HL-60/S4 treated with retinoic acid at 250 ng/mL for 4 days and 3 days (cell line): Measurements from ENCODE around the gene VARS2.
"Not testable (repeated sequence)": the region's sequence is repeated elsewhere in the genome, so short reads cannot be mapped to it uniquely, and the experiment has no call there.

ENCODE experiments used
- in situ Hi-C: fragments of 300-500 bp; cut with MboI; formaldehyde crosslinking; loops from 2 replicates; pipeline ENCODE4 v1.7.0; 2022; ENCODE audit warnings: low sequenced_read_pairs

VARS2 gene

DNA sequence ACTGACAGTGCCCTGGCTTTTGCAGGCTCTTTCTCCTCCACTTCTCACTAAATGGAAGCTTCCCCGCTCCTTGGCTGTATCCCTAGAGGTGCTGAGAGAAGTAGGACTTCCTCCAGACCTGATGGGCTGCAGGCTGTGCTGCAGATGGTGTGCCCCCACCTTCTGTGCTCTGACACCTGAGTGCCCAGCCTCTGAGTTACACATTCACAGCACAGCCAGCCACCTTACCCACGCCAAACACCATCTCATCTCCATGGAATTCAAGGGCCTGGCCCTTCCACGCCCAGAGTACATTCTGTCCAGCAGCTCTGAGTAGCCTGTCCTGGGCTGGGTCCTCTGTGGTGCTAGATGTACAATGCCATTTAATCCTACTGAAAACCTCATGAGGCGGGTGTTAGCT, 12.6 kb downstream of the VARS2 start:
- in situ Hi-C loops = no loop called here

DNA sequence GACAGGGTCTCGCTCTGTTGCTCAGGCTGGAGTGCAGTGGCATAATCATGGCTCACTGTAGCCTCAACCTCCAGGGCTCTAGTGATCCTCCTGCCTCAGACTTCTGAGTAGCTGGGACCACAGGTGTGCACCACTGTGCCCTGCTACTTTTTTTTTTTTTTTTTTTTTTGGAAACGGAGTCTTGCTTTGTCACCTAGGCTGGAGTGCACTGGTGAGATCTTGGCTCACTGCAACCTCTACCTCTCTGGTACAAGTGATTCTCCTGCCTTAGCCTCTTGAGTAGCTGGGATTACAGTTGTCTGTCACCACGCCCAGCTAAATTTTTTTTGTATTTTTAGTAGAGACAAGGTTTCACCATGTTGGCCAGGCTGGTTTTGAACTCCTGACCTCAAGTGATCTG, 13.0 kb downstream of the VARS2 start:
- in situ Hi-C loops = not testable (repeated sequence)

DNA sequence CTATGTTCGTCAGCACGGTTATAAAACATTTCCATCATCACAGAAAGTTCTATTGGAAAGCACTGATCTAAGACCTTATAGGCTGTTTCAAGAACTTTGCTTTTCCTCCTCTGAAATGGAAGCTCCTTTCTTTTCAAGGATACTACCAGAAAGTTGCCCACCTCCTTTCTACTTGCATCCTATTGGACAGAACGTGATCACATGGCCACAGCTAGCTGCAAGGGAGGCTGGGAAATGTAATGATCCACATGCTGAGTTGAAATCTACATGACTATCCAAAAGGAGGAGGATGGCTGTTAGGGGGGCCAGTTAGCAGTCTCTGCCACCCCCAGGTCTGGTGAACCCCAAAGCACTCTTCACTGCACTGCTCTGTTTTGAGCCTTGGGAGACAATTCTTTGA, 14.6 kb downstream of the VARS2 start:
- in situ Hi-C loops = no loop called here

DNA sequence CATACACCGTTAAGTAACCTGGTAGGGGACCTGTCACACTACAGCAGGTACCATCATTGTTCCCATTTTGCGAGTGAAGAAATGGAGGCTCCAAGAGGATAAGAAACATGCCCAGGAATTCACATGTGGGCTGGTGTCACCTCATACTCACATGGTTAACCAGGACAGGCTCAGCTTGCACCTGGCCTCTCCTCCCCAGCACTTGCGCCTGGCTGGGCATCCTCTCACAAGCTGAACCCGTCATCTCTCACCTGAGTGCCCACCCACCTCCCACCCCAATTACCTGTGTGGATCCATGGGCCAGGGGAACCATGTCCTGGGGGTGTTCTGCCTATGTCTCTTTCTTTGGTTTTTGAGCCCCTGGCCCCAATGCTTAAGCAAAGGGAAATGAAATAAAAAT, 16.5 kb downstream of the VARS2 start:
- in situ Hi-C loops = no loop called here

DNA sequence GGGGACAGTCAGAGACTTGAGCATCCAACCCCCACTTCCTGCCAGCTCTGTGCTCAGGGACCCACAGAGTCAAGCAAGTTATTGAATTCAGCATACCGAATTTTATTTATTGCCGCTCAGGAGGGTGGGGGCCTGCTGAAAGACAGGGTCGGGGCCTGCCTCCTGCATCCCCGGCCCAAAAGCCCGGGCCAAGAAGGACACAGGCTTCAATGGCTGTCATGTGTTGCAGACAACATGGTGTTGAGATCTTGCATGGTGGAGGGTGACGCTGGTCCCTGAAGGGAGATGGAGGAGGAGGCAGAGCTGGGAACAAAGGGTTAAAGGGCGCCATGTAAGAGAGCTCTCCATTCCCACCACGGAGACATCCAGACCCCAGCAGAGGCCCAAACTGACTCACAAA, 17.2 kb downstream of the VARS2 start:
- in situ Hi-C loops = no loop called here

DNA sequence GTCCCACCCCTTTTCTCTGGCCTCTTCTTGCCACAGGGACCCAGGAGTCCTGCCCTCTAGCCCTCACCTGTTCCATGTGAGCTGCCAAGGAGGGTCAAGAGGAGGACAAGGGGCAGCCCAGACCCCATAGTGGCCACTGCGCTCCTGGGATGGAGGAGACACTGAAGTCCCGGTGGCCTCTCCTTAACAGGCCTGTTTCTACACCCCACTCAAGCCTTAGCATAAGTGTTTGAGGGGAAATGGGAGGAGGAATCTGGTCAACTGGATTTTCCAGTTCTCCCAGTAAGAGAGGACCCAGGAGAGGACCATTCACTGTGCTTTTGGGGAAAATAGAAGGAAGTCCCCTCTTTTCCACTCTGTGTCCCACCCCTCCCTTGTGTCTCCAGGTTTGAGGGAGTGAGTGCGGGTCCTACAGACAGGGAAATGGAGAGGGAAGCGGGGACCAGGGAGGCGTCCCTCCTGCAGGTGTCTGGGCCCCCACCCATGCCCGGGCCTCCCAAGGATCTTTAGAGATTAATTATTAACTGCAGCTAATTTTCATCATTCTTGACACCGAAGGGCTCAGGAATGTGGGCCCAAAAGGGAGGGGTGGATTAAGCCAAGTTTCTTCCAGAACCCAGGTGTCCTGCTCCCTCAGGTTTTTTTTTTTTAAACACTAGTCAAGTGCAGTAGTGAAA, 18.1 kb downstream of the VARS2 start, which contains the start of gene SFTA2:
Gene SFTA2 (minus strand): TSS at position 202 of the 677 bp plus-strand sequence. CDS start 74 bp downstream, at position 128.
- in situ Hi-C loops = no loop called here

DNA sequence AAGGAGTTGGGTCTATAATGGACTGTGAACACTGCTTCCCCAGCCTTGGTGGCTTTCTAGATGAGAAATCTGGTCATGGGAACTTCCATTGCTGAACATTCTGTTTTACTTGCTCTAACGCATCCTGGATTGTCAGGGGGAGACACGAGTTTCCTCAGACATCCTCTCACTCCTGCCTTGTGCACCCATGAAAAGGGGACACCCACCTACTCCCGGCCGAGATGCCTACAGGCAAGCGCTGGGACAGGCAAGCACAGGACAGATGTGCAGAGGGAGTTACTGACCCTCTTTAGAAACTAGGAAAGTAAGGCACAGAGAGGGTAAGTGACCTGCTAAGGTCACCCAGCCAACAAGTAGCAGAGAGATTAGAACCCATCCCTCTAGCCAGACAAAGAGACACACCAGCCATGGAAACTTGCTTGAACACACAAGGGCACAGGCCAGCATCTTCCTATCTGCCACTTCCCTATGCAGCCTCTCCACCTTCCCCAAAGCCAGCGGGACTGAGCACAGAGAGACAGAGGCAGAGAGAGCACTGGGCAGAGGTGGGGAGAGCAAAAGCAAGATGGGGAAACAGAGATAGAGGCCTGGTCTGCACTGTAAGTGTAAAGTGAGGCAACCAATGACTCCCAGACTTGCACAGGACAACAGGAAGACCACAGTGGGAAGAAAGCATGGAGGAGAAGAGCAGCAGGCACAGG, 18.8 kb downstream of the VARS2 start:
- in situ Hi-C loops = no loop called here

DNA sequence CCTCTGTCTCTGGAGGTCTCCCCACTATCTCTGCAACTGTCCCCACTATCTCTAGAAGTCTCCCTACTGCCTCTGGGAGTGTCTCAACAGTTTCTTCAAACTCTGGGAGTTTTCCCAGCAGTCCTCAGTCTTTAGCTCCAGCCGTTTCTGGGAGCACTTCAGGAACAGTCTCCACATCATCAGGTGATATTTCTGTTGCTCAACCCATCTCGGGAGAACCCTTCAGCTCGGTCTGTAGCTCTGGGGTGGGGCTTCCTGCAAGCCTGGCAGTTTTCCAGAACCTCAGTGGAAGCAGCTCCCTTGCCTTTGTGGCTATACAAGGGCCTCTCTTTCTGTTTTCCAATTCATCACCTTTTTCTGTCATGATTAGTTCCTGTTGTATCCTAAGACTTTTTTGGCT, 21.0 kb downstream of the VARS2 start:
- in situ Hi-C loops = no loop called here

DNA sequence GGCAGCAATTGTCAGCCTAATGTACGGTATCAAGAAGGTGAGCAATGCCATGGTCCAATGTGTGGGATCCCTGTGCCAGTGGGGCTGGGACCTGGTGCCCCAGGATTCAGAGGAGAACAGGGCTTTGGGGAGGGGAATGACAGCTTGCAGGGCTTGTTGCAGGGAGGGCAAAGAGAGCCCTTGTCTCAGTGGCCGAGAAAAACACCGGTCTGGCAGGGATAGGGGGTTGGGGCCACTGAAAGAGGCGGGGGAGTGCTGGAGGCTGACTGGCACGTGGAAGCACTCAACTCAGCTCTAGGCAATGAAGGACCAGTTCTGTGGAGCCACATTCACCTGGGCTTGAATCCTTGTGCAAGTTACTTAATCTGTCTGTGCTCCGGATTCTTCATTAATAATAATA, 23.2 kb downstream of the VARS2 start:
- in situ Hi-C loops = no loop called here

DNA sequence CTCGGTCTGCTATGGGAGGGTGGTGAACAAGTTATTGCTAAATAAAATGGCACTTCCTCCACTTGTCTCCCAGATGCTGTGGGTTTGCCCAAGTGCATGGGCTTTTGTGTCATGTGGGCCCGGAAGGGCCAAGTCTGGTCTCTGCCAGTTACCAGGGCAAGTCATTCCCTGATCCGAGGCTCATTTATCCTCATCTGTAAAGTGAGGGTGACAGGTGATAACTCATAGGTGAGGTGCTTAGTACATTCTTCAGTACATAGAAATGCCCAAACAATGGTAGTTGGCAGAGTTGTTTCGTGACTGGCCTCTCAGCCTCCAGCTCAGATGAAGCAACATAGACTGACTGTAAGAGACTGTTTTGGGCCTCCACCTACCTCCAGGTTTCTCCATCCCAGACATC, 24.7 kb downstream of the VARS2 start:
- in situ Hi-C loops = no loop called here

DNA sequence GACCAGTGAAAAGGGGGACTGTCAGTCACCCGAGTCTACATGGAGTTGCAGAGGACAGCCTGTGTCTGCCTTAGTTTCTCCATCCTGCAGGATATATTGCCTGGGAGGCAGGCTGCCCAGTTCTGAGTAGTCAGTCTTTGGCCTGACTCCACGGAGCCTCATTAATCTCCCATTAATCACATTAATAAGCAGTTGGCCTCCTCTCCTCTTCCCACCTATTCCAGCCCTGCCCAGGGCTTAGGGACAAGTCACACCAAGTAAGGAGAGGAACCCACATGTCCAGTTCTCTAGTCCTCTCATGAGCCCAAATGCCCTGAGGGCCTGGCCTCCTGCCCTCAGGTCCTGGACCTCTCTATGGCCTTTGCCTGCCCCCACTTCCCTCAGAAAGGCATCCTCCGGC, 25.4 kb downstream of the VARS2 start:
- in situ Hi-C loops = no loop called here

DNA sequence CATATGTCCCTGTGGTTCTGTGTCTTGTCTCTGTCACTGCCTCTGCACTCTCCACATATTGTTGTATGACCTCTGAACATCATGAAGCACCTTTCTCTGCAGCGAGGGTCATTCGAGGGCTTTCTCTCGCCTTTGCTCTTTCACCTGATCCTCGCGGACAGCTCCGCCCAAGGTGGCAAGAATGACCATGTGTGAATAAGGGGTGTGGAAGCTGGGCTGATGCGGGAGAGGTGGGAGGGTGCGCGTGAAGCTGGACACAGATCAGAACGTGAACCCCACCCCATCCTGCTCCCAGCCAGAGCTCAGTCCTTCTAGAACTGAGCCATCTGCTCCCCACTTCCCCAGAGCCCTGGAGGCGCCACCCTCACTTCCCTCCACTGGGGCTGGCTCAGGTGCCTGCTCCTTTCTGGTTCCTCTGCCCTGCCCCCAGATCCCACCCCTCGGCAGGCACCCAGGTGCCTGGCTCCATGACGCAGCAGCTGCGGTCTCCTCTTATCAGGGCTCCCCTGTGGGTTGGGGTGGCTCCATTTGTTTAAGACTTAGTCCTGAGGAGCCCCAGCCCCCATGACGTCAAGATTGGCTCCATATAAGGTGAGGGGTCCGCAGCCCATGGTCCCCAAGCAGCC, 26.4 kb downstream of the VARS2 start, which contains the start of gene MUCL3:
Gene MUCL3 (plus strand): TSS at position 613 of the 626 bp plus-strand sequence. CDS start 27 bp downstream, outside the sequence.
- in situ Hi-C loops = no loop called here

DNA sequence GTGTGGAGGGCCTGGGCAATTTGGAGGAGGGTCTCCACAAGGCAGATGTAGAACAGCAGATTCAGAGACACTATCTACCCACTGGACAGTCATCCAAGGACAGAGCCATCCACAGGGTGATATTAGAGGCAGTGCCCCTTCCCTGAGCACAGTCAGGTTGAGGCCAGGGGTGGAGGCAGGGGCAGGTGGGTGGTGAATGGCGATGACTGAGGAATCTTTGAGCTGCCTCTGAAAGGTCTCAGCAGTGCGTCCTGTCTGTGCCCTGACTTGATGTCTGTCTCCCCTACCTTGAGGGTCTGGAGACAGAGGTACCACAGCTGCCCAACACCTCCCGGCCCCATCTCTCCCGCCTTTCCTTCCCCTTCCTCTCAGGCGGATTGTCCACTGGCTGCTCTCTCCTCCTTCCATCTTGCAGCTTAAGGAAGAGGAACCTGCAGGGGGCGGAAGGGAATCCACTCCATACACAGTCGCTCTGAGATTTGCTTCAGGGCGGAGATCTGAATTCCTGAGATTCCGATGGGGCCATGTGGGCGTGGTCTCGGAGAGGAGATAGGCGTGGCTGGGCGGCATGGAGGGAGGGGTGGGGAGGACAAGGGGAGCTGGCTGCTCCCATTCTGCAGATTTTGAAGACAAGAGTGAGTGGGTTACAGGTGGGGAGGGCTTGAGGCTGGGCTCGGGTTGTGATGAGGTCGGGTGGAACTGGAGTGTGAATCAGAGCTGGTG, 28.5 kb downstream of the VARS2 start:
- in situ Hi-C loops = no loop called here

DNA sequence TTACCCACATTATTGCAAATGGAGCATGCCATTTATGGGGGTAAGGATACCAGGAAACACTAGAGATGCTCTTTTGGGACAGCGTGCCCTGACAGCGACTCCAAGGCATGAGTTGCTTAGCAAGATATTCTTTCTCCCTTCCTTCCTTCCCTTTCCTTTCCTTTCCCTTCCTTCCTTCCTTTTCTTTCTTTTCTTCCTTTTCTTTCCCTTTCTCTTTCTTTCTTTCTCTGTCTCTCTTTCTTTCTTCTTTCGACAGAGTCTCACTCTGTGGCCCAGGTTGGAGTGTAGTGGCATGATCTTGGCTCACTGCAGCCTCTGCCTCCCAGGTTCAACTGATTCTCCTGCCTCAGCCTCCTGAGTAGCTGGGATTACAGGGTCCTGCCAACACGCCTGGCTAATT, 30.0 kb downstream of the VARS2 start:
- in situ Hi-C loops = no loop called here

DNA sequence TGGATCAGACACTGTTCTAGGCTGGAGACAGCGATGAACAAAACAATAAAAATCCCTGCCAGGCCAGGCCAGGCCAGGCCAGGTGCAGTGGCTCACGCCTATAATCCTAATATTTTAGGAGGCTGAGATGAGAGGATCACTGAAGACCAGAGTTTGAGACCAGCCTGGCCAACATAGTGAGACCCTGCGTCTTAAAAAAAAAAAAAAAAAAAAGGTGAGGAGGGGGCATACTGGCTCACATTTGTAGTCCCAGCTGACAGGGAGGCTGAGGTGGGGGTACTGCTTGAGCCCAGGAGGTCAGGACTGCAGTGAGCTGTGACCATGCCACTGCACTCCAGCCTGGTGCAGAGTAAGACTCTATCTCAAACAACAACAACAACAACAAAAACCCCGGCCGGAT, 31.2 kb downstream of the VARS2 start:
- in situ Hi-C loops = no loop called here

DNA sequence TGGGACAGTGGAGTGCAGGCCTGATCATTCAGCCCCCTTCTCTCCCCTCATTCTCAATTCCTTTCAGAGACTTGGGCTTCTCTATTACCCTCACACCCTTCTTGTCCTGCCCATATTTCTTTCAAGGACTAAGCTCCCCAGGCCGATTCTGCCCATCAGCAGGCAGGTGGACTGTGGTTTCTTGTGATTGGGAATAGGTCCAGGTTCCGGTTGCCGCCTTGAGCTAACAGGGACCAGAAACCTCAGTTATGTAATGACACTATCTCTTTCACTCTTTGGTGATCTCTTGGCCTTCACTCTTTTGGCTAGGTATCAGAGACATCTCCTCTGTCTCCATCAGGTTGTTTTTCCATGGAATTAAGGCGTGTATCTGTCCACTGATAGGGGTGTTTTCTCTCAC, 33.2 kb downstream of the VARS2 start:
- in situ Hi-C loops = no loop called here

DNA sequence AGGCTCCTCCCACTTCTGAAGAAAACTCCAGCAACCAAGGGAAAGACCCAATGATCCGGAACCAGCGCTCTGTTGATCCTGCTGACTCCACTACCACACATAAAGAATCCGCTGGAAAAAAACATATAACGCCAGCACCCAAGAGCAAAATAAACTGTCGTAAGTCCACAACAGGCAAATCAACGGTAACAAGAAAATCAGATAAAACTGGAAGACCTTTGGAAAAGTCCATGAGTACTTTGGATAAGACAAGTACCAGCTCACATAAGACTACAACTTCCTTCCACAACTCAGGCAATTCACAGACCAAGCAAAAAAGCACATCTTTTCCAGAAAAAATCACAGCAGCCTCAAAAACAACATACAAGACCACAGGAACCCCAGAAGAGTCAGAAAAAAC, 34.8 kb downstream of the VARS2 start:
- in situ Hi-C loops = no loop called here

DNA sequence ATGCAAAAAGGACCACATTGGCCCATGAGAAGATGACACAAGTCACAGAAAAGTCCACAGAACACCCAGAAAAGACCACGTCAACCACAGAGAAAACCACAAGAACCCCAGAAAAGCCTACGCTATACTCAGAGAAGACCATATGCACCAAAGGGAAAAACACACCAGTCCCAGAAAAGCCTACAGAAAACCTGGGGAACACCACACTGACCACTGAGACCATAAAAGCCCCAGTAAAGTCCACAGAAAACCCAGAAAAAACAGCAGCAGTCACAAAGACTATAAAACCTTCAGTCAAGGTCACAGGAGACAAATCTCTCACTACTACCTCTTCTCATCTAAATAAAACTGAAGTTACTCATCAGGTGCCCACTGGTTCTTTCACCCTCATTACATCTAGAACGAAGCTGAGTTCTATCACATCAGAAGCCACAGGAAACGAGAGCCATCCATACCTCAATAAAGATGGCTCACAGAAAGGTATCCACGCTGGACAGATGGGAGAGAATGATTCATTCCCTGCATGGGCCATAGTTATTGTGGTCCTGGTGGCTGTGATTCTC, 38.0 kb downstream of the VARS2 start:
- in situ Hi-C loops = no loop called here

DNA sequence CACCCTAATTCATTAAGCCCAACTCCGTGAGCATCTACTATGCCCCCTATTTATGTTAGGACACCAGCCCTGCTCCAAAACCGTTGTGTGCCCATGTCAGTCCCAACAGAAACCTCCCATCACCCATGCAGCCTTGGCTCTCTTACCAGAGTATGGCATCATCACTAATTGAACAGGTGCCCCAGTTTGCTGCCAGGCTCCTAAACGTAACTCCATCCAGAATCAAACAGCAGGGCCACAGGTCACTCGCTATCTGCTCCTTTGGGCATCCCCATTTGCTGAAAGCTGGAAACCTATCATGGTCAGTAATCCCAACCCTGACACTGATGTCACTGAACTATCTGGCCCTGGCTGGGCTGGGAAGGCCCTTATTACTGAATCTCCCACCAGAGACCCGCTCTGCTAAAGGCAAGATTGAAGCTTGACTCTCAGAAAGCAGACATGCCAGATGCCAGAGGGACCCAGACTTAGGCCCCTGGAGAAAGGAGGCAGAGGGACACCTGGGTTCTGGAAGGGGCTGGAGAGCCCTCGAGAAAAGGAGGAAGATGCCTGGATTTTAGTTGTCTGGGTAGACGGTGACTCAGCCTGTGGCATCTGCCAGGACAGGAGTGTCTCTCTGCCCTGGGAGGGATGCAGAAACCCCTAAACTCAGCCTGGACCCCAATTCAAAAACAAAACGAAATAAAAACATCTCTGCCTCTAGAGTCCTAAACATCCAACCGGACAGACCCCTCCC, 40.8 kb downstream of the VARS2 start:
- in situ Hi-C loops = no loop called here

DNA sequence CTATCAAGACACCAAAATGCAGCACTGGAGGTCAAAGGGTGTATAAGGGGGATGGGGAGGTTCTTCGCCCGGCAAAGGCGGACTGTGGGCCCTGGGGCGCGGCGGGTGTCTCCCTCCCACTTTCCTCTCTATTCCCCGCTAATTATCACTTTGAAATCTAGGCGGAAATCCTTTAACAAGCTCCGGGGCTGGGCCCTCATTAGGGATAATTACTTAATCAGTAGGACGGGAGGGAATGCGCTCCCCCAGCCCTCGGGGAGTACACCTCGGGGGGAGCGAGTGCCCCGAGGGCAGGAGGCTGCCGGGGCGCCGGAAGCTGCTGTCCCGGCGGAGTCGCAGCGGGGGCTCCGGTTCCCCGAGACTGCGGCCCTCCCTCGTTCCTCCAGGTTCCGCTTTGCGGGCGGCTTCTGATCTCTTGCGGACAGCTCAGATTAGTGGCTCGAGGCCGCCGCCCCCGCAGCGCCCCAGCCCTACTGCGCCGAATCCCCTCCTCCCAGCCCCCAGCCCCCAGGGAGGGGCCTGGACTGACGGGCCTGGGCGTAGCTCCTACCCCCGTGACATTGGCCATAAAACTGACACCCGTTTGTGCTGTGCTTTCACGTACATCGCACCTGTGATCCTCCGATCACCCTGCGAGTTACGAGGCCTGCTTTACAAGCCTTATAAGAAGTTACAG, 41.5 kb downstream of the VARS2 start:
- in situ Hi-C loops = no loop called here
